CD4-positive, alpha-beta memory T cell (primary cell): ENCODE measurements around the gene MAP2K5. TPM values are rescaled to one million over a fixed set of nuclear protein-coding genes. Genes with fewer than 3 reads are reported as not detected.

Source experiments
- CTCF ChIA-PET: fragments of 350-600 bp; sonication (Branson Sonifier 250); formaldehyde crosslinking; loops from one replicate; lab custom pipeline; 2021; ENCODE audit warnings: inconsistent platforms; ENCODE audit not compliant: partially characterized antibody; lab: Charles Lee
- POLR2A ChIA-PET: fragments of 350-600 bp; sonication (Branson Sonifier 250); formaldehyde crosslinking; loops from one replicate; lab custom pipeline; 2021; ENCODE audit not compliant: partially characterized antibody; lab: Charles Lee
- DNase-seq, 5 donors: peaks; one replicate each; pipeline versions ENCODE4 v3.0.0 to v3.0.0-alpha.2; 2020 to 2022; ENCODE audit warnings: mixed read lengths in 1 of 5
- H3K27ac ChIP-seq: one replicate; pipeline ENCODE4 v1.7.0; 2013; ENCODE audit warnings: low read depth, low read length
- H3K27me3 ChIP-seq: 2 replicates; pipeline ENCODE4 v1.7.0; 2013; ENCODE audit warnings: mild to moderate bottlenecking, low read length, moderate library complexity; ENCODE audit not compliant: insufficient read depth
- H3K36me3 ChIP-seq: 2 replicates; pipeline ENCODE4 v1.7.0; 2013; ENCODE audit warnings: mild to moderate bottlenecking, low read length, moderate library complexity; ENCODE audit not compliant: insufficient read depth
- H3K4me1 ChIP-seq: 2 replicates; pipeline ENCODE4 v1.7.0; 2013; ENCODE audit warnings: mild to moderate bottlenecking, low read length, moderate library complexity; ENCODE audit not compliant: insufficient read depth
- H3K4me3 ChIP-seq, 2 donors: one replicate each; pipeline ENCODE4 v1.7.0; 2013; ENCODE audit warnings: low read length in 2 of 2, mild to moderate bottlenecking in 1 of 2
- H3K9me3 ChIP-seq, 2 donors: one replicate each; pipeline ENCODE4 v1.7.0; 2013; ENCODE audit warnings: low read length in 2 of 2, control low read depth in 1 of 2; ENCODE audit not compliant: control insufficient read depth in 1 of 2
- H3K27ac Mint-ChIP-seq, 7 donors: one replicate each; pipeline ENCODE4 v1.8.0; 2020 to 2021; ENCODE audit warnings: mixed read lengths in 7 of 7, mild to moderate bottlenecking in 6 of 7, inconsistent platforms in 3 of 7, moderate library complexity in 3 of 7
- H3K27me3 Mint-ChIP-seq, 2 donors: one replicate each; pipeline ENCODE4 v1.8.0; 2020 to 2021; ENCODE audit warnings: mixed read lengths in 2 of 2
- H3K36me3 Mint-ChIP-seq, 2 donors: one replicate each; pipeline ENCODE4 v1.8.0; 2020 to 2021; ENCODE audit warnings: mixed read lengths in 2 of 2, inconsistent platforms in 1 of 2, mild to moderate bottlenecking in 1 of 2
- H3K4me1 Mint-ChIP-seq, 4 donors: one replicate each; pipeline ENCODE4 v1.8.0; 2020 to 2021; ENCODE audit warnings: mixed read lengths in 4 of 4, mild to moderate bottlenecking in 1 of 4
- H3K4me3 Mint-ChIP-seq, 8 donors: one replicate each; pipeline ENCODE4 v1.8.0; 2020 to 2021; ENCODE audit warnings: mixed read lengths in 8 of 8, mild to moderate bottlenecking in 7 of 8, moderate library complexity in 6 of 8, inconsistent platforms in 3 of 8
- H3K9me3 Mint-ChIP-seq, 8 donors: one replicate each; pipeline ENCODE4 v1.8.0; 2020 to 2021; ENCODE audit warnings: mixed read lengths in 8 of 8, mild to moderate bottlenecking in 5 of 8, inconsistent platforms in 3 of 8, moderate library complexity in 1 of 8
- intact Hi-C: fragments of 100-400 bp; cut with micrococcal nuclease; formaldehyde crosslinking; loops from one replicate; pipeline ENCODE4 v1.15.1; 2023
- polyA plus RNA-seq, 2 donors: library from polyadenylated mRNA; unstranded; fragments of 300-500 nt; fragmentation: Illumina TruSeq; gene quantifications; one replicate each; pipeline ENCODE4 v1.2.3, GENCODE V29; 2021
- total RNA-seq, 2 experiments: library from RNA; stranded (reverse); gene quantifications; one replicate each; pipeline ENCODE4 v1.2.3, GENCODE V29; 2021

Gene MAP2K5
- total and polyA plus RNA-seq, 4 experiments from 2014 or later = 15.2 to 31.4 (median 24.9) TPM

- H3K27ac Mint-ChIP-seq = peak within 1 kb of the TSS; percentile 95 to 99 (median 97)
Observed at GRCh38 chr15:67839929-67840748, 297.6 kb downstream of the MAP2K5 start, which contains the start of gene RNU6-1. Gene RNU6-1, minus strand, starts transcription at chr15:67840045.

GRCh38 chr15:67840749-67841512, 298.4 kb downstream of the MAP2K5 start:
- Histone ChIP-seq H3K4me1 (peaks cover 29% of the 10 kb centered on the region), H3K9me3 (no peaks in the 10 kb centered on the region), H3K27me3 (peaks cover 3% of the 10 kb centered on the region), H3K27ac (peak overlapping the region; percentile 90), H3K36me3 (no peaks in the 10 kb centered on the region), H3K4me3 (peak overlapping the region; percentile 84 to 91)
- peak overlapping the region; percentile 95 to 99 (median 97) for H3K27ac Mint-ChIP-seq
- DNase-seq = peak in 1 of 5 donors; percentile 12
- H3K9me3 Mint-ChIP-seq = peaks cover 0 to 9% (median 3%) of the 10 kb centered on the region in 8 donors
- peak overlapping the region; percentile 94 to 98 (median 96) for H3K4me3 Mint-ChIP-seq
- H3K27me3 Mint-ChIP-seq = peaks cover 2 to 8% of the 10 kb centered on the region in 2 donors
- peaks cover 0 to 6% of the 10 kb centered on the region in 2 donors for H3K36me3 Mint-ChIP-seq
- ChIA-PET CTCF (interaction anchor here (0.8 to 2.8 kb wide), 4 partner anchors 8 to 384 kb away, joined by 3 to 10 read pairs (median 4); no protein-coding TSS in a partner anchor), POLR2A (interaction anchor here (0.5 to 7.7 kb wide), 11 partner anchors 8 to 388 kb away, joined by 3 to 82 read pairs (median 4); partner anchors contain the start of genes C15orf61, CLN6, MAP2K5 and PIAS1)
- H3K4me1 Mint-ChIP-seq = peaks cover 10 to 46% (median 24%) of the 10 kb centered on the region in 4 donors
- intact Hi-C loops = loop anchor here (1.0 to 2.0 kb wide), 4 partner anchors 22 to 586 kb away; partner anchors contain the start of genes AAGAB, C15orf61, IQCH and PIAS1

More at GRCh38 chr15:67839929-67840748, 297.6 kb downstream of the MAP2K5 start, which contains the start of gene RNU6-1:
- ChIA-PET POLR2A (interaction anchor here (0.5 to 7.7 kb wide), 11 partner anchors 7 to 389 kb away, joined by 3 to 82 read pairs (median 4); partner anchors contain the start of genes C15orf61, CLN6, MAP2K5 and PIAS1), CTCF (interaction anchor here (1.5 to 5.7 kb wide), 4 partner anchors 23 to 383 kb away, joined by 5 to 110 read pairs (median 47); no protein-coding TSS in a partner anchor)
- intact Hi-C loops = loop anchor here (1.0 to 10.0 kb wide), 6 partner anchors 23 to 1135 kb away; partner anchors contain the start of genes AAGAB, C15orf61, IQCH and PIAS1
- H3K36me3 ChIP-seq = no peaks in the 10 kb centered on the region
- Mint-ChIP-seq H3K4me3 (peak within 1 kb of the TSS; percentile 94 to 98 (median 96)), H3K4me1 (peaks cover 11 to 54% (median 29%) of the 10 kb centered on the region in 4 donors), H3K36me3 (peaks cover 0 to 6% of the 10 kb centered on the region in 2 donors), H3K9me3 (peaks cover 0 to 9% (median 3%) of the 10 kb centered on the region in 8 donors), H3K27me3 (peaks cover 6 to 11% of the 10 kb centered on the region in 2 donors)
- H3K27me3 ChIP-seq = peaks cover 11% of the 10 kb centered on the region
- DNase-seq = peak; percentile 97 to 98 (median 98)
- peak within 1 kb of the TSS; percentile 91 to 96 for H3K4me3 ChIP-seq
- H3K4me1 ChIP-seq = peaks cover 37% of the 10 kb centered on the region
- peak within 1 kb of the TSS; percentile 90 for H3K27ac ChIP-seq
- no peaks in the 10 kb centered on the region for H3K9me3 ChIP-seq

GRCh38 chr15:67841513-67841762, 298.9 kb downstream of the MAP2K5 start:
- Mint-ChIP-seq H3K27me3 (peaks cover 1 to 6% of the 10 kb centered on the region in 2 donors), H3K4me3 (peak overlapping the region; percentile 94 to 98 (median 96)), H3K36me3 (peaks cover 0 to 6% of the 10 kb centered on the region in 2 donors), H3K9me3 (peaks cover 0 to 9% (median 3%) of the 10 kb centered on the region in 8 donors), H3K27ac (peak overlapping the region; percentile 83 to 99 (median 96)), H3K4me1 (peaks cover 10 to 41% (median 22%) of the 10 kb centered on the region in 4 donors)
- Histone ChIP-seq H3K9me3 (no peaks in the 10 kb centered on the region), H3K27ac (peak overlapping the region; percentile 90), H3K36me3 (no peaks in the 10 kb centered on the region), H3K27me3 (no peaks in the 10 kb centered on the region), H3K4me1 (peaks cover 25% of the 10 kb centered on the region), H3K4me3 (peak overlapping the region in 1 of 2 donors; percentile 91)
- intact Hi-C loops = loop anchor here (2.0 kb wide), 3 partner anchors 21 to 587 kb away; partner anchors contain the start of genes AAGAB, IQCH and PIAS1
- POLR2A ChIA-PET = interaction anchor here (0.6 to 7.7 kb wide), 9 partner anchors 14 to 388 kb away, joined by 3 to 82 read pairs (median 4); partner anchors contain the start of genes C15orf61, CLN6, MAP2K5 and PIAS1
- CTCF ChIA-PET = interaction anchor here (0.8 to 2.8 kb wide), 4 partner anchors 9 to 384 kb away, joined by 3 to 10 read pairs (median 4); no protein-coding TSS in a partner anchor
- no peak for DNase-seq

GRCh38 chr15:67843092-67843501, 300.6 kb downstream of the MAP2K5 start:
- Histone ChIP-seq H3K9me3 (no peaks in the 10 kb centered on the region), H3K27ac (no peak overlapping the region), H3K4me3 (no peak overlapping the region), H3K4me1 (peaks cover 25% of the 10 kb centered on the region), H3K36me3 (no peaks in the 10 kb centered on the region), H3K27me3 (no peaks in the 10 kb centered on the region)
- ChIA-PET CTCF (no interaction called here), POLR2A (no interaction called here)
- Mint-ChIP-seq H3K4me3 (no peak overlapping the region), H3K27ac (peak overlapping the region in 1 of 7 donors; percentile 9), H3K9me3 (peaks cover 0 to 9% (median 3%) of the 10 kb centered on the region in 8 donors), H3K4me1 (peaks cover 10 to 31% (median 19%) of the 10 kb centered on the region in 4 donors), H3K36me3 (peaks cover 0 to 6% of the 10 kb centered on the region in 2 donors), H3K27me3 (peaks cover 0 to 6% of the 10 kb centered on the region in 2 donors)
- intact Hi-C loops = no loop called here
- DNase-seq = no peak

- ChIA-PET POLR2A (no interaction called here), CTCF (no interaction called here)
- Mint-ChIP-seq H3K4me1 (peaks cover 8 to 24% (median 14%) of the 10 kb centered on the region in 4 donors), H3K27me3 (peaks cover 0 to 6% of the 10 kb centered on the region in 2 donors), H3K9me3 (peaks cover 0 to 9% (median 3%) of the 10 kb centered on the region in 8 donors), H3K27ac (peak overlapping the region in 1 of 7 donors; percentile 9), H3K36me3 (peaks cover 0 to 6% of the 10 kb centered on the region in 2 donors), H3K4me3 (no peak overlapping the region)
- H3K4me3 ChIP-seq = no peak overlapping the region
- peaks cover 19% of the 10 kb centered on the region for H3K4me1 ChIP-seq
- no peaks in the 10 kb centered on the region for H3K9me3 ChIP-seq
- no peak for DNase-seq
- no peak overlapping the region for H3K27ac ChIP-seq
- H3K36me3 ChIP-seq = no peaks in the 10 kb centered on the region
- intact Hi-C loops = no loop called here
- H3K27me3 ChIP-seq = no peaks in the 10 kb centered on the region
Observed at GRCh38 chr15:67843571-67844387, 301.3 kb downstream of the MAP2K5 start.

- ChIA-PET CTCF (no interaction called here), POLR2A (no interaction called here)
- peaks cover 8% of the 10 kb centered on the region for H3K4me1 ChIP-seq
- peaks cover 1 to 7% of the 10 kb centered on the region in 2 donors for H3K27me3 Mint-ChIP-seq
- intact Hi-C loops = no loop called here
- H3K4me3 Mint-ChIP-seq = no peak overlapping the region
- peaks cover 4 to 7% (median 6%) of the 10 kb centered on the region in 4 donors for H3K4me1 Mint-ChIP-seq
- no peaks in the 10 kb centered on the region for H3K27me3 ChIP-seq
- no peaks in the 10 kb centered on the region for H3K9me3 ChIP-seq
- no peaks in the 10 kb centered on the region for H3K36me3 Mint-ChIP-seq
- DNase-seq = no peak
- no peak overlapping the region for H3K4me3 ChIP-seq
- no peaks in the 10 kb centered on the region for H3K9me3 Mint-ChIP-seq
- H3K27ac ChIP-seq = no peak overlapping the region
- no peak overlapping the region for H3K27ac Mint-ChIP-seq
- H3K36me3 ChIP-seq = no peaks in the 10 kb centered on the region
Observed at GRCh38 chr15:67845974-67846373, 303.5 kb downstream of the MAP2K5 start.
